Stimulated activated CD8-positive, alpha-beta memory T cell treated with anti-CD3 and anti-CD28 coated beads, Interleukin-4, amount 100 ng/mL, for 24 hours (primary cell): ENCODE measurements around the gene MAP6D1.

Experiments
- DNase-seq: peaks from one replicate; pipeline ENCODE4 v3.0.0-alpha.2; 2020; ENCODE audit warnings: low read depth

The MAP6D1 gene

DNA sequence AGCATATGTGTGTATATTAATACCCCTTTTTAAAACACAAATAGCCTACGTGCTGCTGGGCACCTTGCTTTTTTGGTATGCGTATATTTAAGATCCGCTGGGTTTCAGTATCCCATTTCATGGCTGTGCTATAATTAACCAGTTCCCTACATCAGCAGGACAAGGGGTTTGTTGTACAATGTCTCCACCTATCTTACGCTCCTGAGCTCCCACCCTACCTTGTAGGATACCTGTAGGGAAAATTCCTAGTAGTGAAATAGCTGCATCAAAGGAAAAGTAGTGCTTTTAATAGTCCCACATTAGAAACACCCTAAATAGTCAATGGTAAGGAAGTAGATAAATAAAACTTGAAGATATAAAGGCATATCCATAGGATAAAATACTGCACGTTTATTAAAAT lies 1.4 kb downstream of the MAP6D1 start:
- DNase-seq, result no peak

DNA sequence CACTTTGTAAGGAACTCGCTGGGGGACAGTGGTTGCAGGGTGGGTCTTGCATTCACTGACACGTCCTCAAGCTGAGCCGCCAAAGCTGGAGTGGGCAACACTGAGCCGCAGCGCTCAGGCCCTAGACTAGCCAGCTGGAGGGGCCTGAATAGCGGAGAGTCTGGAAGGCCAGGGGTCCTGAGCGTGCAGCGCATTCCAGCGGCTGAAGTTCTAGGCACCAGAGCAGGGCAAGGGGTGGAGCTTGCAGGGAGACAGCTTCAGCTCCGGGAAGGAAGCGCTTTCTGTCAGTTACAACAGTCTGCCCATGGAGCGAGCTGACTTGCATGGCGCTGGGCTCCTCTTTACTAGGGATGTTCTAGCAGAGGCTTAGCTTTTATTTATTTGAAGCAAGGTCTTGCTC lies 2.7 kb downstream of the MAP6D1 start:
- DNase-seq, result no peak

DNA sequence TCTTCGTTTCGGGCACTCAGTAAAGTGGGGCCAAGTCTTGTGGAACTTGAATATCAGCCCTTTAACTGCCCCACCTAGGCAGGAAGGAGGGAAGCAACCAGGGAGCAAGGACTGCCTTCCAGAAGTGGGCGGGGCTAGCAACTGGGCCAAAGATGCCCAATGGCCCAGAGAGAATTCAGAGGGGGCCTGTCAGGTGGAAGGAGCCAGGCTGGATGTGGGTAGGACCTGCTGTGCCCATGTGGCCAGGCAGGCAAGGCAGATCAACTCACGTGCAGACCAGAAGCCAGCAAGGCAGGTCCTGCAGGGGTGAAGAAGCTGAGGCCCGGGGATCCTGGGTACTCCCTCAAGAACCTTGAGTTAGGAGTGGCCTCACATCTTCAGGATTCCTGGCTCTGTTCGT lies 5.5 kb downstream of the MAP6D1 start:
- DNase-seq, result no peak

DNA sequence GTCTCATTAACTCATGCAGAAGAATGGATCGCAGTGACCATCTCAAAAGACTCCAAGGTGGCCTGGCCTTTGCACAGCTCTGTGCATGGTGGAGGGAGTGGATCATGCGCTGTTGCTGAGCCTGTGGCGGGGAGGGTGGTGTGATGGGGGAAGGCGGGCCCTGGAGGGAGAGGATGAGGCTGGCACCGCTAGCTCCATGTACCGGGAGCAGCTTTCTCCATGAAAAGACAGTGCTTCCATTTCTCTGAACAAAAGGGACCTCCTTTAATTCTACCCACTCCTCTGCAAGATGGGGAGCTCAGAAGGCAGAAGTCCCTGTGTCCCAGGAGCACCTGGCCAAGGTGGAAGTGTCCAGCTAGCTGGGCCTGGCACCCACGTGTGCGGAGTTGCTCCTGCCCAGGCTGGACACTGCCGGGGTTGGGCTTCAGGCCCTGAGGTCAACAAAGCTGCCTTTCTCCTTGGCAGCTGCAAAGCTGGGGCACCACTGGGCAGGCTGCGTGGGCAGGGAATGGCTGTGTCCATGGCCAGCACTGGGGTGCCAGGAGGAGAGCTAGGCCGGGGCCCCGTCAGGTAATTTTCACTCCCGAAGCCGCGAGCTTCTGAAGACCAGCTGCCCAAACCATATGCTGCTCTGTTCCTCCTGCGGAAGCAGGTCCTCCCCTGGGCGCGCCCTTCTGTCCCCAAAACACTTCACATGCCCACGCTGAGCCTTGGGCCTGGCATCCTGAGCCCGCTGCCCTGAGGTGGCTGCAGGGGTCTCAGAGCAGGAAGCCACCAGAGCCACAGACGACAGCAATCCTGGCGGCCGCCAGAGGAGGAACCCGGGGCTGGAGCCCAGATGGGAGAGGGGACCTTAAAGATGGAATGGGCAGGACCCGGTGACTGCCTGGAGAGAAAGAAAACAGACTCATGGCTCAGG lies 6.4 kb downstream of the MAP6D1 start:
- DNase-seq, result no peak

DNA sequence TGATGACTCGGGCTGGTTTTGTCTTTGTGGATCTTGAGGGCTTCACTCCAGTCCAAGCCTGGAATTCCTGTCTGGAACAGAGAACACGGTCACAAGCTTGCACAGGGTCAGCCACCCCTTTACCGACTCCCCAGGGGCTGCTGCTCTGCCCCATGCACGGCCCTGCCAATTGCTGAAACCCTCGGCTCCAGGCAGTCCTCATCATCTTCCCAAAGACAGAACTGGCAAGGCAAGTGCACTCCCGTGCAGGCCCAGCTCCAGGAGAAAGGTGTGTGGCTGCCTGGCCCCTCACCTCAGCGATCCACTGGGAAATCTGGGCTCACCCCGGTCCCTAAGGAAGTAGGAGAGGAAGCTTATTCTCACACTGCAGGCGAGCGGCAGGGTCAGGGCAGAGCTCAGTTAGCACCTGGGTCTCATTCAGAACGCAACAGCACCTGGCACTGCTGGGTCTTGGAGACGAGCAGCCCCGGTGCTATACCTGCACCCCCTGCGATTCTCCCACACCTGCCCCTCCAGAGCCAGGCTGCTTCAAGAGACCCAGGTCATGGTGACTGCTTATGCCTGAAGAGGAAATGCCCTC lies 7.2 kb downstream of the MAP6D1 start:
- DNase-seq, result no peak

DNA sequence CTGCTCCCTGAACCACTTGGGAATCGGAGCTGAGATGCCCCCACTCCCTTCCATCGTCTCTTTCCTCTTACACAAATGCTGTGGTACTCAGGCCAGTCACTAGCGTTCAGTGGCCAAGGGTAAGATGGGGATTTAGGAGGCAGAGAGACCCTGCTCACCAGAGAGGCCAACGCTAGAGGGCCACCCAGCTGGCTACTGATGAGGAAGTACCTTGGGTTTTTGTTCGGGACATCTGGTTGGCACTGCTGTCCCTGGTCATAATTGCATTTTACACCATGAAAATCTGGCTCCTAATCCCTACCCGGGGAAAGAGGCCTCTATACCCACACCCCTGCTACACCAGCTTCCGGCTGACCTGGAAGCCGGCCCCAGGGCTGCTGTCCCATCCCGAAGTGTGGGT lies 7.7 kb downstream of the MAP6D1 start:
- no peak for DNase-seq

DNA sequence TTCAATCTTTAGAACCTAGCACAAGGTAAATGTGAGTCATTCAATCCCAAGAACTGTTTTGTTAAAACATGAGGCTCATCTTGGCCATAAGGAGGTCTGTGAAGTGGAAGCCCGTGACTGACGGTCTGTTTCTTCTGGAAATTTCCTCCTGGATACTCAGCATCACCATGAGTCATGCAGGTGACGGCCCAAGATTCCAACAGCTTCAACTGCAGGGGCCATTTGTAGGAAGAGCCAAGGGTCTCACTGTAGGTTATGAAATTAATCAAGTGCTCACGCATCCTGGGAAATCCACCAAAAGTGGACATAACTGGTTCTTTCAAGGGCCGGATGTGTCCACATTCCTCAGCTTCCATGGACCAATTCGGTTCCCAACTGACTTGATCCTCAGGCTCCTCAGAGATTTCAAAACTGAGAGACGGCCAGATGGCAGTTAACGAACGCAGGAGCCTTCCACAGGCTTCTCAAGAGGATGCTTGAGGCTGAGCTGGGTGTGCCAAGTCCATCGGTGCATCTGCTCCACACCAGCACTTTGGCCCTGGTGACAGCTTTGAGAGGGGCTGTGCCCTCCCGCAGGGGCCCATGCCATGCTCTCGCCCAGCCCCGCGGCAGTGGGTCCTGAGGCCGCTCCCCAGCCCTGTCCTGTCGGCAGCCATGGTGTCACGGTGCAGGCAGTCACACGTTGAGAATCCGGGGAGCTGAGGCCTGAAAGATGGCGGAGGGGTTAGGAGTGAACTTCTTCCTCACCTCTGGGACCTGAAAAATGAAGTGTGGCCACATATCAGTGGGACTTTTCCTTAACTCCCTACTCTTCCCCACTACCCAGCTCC lies 8.5 kb downstream of the MAP6D1 start:
- DNase-seq, result no peak

DNA sequence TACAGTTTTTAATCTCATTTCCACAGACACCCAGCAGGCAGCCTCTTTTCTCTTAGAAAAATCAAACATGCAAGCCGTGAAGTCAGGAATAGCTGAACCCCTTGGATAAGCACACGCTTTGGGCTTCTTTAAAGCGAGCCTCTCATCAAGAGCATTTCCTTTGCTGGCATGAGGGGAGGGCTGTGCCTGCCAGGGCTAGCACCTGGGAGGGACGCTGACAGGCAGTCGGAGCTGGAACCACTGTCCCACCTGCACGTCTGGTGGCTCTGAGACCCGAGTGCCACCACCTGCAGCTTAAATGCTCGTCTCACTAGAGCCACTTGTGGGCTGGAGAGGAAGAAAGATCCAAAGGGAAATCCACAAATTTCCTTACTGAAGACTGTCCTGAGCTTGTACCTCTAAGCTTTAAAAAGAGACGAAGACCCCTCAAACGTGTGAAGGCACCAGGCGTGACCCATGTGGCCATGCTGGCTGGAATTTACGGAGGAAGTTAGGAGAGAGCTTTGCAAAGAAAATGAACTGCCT lies 9.4 kb downstream of the MAP6D1 start:
- no peak for DNase-seq

DNA sequence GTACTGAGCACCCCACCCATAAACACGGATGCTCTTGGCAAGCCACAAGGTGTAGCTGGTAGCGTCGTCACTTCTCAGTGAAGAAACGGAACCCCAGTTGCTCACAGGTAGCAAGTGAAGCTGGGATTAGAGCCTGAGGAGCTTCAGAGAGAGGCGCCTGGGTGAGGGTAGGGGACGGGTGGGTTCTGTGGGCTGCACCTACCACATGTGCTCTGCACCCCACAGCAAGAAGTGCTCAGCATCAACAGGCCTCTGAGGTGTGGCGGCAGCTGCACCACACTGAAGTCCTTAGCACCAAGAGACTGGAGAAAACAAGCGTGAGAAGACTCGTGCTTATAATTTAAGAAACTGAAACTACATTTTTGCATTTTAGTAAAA lies 9.8 kb downstream of the MAP6D1 start:
- no peak for DNase-seq

DNA sequence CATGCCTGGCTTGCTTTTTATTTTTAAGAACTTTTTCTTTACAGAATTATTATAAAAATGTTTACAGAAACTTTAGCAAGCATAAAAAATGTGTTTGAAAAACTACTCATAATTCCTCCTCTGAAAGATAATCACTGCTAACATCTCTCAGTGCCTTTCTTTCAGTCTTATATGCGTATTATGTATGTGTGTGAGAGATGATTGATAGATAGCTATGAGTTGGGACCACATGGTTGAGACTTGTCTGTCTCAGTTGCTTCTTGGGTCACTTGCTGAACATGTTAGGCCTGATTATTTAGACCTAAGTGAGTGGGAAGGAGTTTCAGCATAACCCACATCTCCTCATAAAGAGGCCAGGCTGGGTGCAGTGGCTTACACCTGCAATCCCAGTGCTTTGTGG lies 11.1 kb downstream of the MAP6D1 start:
- no peak for DNase-seq

DNA sequence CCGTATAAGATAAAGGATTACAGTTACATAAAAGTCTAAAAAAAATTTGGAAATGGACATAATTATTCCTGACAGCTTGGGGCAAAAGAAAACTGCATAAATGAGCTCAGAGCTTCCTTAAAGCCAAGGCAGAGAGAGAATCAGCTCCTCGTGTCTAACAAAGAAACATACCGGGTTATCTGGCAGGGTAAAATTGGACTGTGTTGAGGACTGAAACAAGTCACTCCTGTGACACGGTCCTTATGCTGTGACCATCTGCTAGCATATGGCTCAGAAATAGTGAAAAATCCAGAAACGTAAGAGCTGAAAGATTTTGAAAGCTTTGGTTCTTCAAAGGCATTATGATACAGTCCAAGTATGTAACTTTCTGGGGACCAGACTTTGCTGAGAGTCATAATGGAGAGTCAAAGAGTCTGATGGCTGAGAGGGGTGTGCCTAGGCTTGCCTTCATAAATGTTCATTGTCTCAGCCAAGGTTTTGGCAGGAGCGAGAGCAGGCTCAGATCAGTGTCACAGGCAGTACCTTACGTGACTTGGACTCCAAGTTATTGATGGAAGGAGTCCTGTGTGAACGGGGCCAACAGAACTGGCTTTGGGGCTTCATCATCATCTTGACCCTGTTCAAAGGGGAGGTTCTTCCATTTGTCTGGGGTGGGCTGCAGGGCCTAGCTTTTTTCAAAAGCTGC lies 12.5 kb downstream of the MAP6D1 start:
- no peak for DNase-seq

DNA sequence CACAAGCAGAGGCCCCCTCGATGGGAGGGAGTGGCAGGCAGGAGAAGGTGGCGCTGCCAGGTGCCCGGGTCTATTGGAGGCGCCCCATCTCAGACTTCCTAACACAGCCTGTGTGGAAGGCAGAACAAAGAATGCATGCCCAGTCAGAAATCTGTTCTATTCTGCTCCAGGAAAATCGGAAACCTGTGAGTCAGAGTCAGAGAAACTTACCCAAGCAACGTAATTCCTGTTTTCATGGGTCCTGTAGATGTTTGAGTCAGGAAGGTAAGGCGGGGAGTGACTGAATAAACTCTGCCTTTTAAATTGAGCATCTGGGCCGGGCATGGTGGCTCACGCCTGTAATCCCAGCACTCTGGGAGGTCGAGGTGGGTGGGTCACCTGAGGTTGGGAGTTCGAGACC lies 13.7 kb downstream of the MAP6D1 start:
- no peak for DNase-seq

DNA sequence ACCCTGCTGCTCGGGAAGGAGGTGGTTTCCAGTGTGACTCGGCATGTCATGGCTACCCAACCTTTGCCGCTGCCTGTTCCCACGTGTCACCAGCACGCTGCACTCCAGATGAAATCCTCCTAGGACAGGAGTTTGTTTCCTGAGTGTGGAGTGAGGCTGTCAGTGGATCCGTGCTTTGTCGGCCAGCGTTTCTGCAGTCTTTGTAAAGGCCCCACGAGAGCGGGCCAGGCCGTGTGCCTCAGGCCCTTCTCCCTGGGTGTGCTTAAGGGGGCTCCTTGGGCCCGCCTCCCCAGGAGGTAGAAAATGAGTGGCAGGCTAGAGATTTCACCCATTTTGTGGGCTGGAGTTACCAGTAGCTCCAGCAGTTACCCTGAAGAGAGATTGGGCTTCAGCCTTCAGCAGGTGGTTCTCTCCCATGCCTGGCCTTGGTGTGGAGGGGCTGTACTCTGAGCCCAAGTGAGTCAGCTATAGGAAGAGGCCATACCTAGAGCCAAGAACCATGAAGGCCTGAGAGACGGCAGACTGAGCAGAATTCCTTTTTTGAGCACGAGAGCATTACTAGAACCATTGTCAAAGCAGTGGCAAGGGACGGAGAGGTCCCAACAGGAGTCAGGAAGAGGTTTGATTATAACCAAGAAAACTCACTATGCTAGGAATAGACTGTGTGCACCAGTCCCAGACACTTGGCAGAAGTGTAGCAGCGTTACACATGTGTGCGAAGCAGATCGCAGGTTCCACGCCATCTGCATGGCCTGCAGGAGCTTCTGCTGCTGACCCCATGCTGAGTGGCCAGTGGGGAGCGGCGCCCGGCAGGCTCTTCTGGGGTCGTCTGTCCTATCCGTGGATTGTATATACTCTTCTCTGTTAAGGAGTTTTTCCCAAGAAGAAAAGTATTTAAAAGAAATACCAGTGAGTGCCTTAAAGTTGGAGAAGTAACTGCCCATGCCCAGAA lies 14.5 kb downstream of the MAP6D1 start:
- DNase-seq, result no peak

DNA sequence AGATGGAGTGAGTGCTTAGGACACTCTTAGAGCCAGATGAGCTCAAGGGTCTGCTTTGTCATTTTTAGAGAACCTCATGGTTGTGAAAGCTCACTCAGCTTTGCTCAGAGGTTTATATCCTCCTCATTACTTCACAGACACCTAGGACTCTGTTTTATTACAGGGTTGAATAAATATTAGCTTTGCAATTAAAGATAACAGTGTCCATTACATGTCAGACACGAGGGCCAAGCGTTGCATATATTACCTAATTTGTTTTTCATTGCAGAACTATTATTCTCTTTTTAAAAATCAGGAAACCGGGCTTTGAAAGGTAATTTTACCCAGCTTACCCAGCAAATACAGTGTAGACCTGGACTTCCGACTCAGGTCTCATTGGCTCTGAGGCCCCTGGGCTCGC lies 16.1 kb downstream of the MAP6D1 start:
- DNase-seq, result no peak

DNA sequence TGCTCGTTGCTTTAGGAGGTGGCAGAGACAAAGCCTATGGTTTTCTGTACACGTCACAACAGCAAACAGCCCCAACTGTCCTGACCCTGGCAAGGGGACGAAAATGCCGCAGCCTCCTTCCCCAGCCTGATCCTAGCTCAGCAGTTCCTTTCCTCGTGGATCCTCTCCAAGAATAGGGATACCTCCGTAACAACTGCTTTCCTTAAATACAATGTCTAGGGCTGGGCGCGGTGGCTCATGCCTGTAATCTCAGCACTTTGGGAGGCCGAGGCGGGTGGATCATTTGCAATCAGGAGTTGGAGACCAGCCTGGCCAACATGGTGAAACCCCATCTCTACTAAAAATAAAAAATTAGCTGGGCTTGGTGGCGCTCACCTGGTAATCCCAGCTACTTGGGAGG lies 17.0 kb downstream of the MAP6D1 start:
- DNase-seq, result no peak

DNA sequence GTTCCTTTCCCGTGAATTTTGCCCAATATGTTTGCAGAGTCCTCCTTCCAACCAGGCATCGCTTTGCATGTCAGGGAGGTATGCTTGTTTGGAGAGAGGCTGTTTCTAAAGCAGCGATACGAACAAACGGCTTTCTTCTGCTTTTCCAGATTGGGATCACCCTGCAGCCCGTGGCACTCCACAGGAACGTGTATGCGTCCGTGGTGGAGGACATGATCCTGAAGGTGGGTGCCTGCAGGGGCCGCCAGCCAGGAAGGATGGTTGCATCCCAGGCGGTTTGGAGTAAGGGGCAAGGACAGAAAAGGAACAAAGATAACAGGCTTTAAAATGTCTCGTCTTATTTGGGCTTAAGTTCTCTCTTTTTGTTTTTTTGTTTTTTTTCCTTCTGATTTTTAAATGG lies 17.5 kb downstream of the MAP6D1 start:
- DNase-seq, result no peak

DNA sequence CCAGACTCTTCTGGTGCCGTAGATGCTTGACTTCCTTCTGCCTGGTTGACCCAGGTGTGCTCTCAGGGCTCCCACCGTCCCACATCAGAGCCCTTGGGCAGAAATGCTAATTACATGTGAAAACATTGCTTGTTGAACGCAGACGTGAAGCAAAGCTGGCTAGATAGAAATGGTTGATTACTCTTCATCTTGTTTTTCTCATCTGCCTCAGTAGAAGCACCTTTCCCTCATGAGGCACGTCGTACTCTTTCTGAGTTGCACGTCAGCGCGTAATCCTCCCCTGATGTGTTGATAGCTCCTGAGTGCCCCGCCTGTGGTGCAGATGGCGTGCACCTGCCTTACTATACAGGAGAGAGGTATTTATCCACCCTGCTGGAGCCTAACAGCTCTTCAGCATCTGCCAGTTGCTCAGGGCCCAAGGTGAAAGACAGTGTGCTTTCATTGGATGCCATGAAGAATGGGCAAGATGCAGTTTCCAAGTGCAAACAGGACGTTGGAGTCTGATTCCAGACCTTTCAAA lies 18.1 kb downstream of the MAP6D1 start:
- no peak for DNase-seq

DNA sequence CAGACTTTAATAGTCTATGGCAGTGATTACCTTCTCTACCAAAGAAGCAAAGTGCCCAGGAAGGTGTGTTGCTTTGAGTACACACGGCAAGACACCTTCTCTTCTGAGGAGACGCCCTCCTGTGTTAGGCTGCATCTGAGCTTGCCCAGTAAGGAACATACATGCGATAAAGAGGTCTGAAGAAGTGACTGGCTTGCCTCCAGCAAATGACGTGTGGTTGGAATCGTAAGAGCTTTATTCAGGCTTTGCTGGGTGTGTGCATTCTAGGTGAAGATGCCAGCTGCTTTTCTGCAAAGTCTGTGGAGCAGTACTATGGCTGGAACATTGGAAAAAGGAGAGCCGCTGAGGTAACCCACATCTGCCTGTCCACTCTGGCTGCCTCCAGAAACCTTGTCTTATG lies 22.4 kb downstream of the MAP6D1 start:
- no peak for DNase-seq

DNA sequence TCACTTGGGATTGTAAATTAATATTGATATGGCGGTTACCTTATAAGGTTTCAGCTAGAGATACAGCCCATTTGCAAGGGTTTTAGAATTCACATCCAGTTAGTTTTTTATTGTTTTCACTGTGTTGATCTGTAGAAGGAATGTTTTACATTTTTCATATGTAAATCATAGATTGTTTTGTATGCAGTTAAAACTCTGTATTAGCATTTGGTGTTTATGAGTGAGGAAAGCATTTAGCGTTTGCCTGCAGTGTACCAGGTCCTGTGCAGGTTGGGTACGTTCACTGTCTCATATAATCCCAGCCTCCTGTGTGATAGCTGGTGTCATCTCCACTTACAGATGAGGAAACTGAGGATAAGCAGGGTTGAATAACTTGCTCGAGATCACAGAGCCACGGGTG lies 23.8 kb downstream of the MAP6D1 start:
- no peak for DNase-seq

DNA sequence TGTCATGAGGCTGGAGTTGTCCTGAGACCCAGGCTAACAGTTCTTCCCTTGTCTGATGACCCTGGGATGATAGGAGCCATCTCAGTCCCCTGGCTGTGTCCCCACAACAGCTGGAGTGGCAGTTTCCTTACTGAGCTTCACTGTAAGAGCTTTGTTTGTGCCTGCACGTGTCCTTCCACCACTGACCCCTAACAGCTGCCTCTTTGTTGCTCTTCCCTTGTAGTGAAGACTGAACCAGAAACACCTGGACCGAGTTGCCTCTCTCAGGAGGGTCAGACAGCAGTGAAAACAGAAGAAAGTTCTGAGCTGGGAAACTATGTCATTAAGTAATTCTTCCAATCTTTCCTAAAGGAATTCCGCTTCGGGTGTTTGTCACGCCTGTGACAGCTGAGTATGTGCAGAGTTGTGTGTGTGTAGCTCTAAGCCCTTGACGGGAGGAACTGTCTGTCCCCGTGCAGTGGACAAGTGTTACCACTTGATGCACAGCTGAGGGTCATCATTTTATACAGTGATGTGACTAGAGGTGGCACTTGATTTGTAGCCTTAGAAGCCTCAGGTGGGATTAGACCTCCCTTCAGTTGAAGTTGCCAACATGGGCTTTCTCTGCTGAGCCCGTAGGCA lies 25.0 kb downstream of the MAP6D1 start:
- DNase-seq, result no peak
